Measurements from ENCODE around the gene PCDHGC5.

The PCDHGC5 gene

GRCh38 chr5:141512911-141513626 lies 24.2 kb downstream of the PCDHGC5 start:
- no peaks in the 10 kb centered on the region for H3K27me3 ChIP-seq (ENCODE audit: control insufficient read depth in 1 of 2, insufficient read depth in 2 of 2, low read length in 2 of 2)
- H3K4me1 ChIP-seq (ENCODE audit: control insufficient read depth in 1 of 2, insufficient read depth in 2 of 2, low read length in 2 of 2), result peaks cover 4 to 11% of the 10 kb centered on the region in 2 donors
- H3K36me3 ChIP-seq (ENCODE audit: control insufficient read depth in 1 of 2, insufficient read depth in 2 of 2, low read length in 2 of 2), result peaks cover 6 to 32% of the 10 kb centered on the region in 2 donors
- no peaks in the 10 kb centered on the region for H3K9me3 ChIP-seq (ENCODE audit: control insufficient read depth in 1 of 2, low read length in 2 of 2)
- peak overlapping the region; percentile 66 to 70 for H3K4me3 ChIP-seq (ENCODE audit: low read depth in 1 of 2, low read length in 2 of 2)
- peak overlapping the region; percentile 49 for H3K27ac ChIP-seq (ENCODE audit: low read depth, low read length)
- peak overlapping the region; percentile 30 to 60 for H3K9ac ChIP-seq (ENCODE audit: low read depth in 1 of 2, low read length in 2 of 2)

GRCh38 chr5:141513627-141514329 lies 24.9 kb downstream of the PCDHGC5 start:
- peaks cover 4 to 11% of the 10 kb centered on the region in 2 donors for H3K4me1 ChIP-seq (ENCODE audit: control insufficient read depth in 1 of 2, insufficient read depth in 2 of 2, low read length in 2 of 2)

GRCh38 chr5:141514330-141515133 lies 25.7 kb downstream of the PCDHGC5 start:
- H3K9me3 ChIP-seq (ENCODE audit: control insufficient read depth in 1 of 2, low read length in 2 of 2), result no peaks in the 10 kb centered on the region
- no peaks in the 10 kb centered on the region for H3K27me3 ChIP-seq (ENCODE audit: control insufficient read depth in 1 of 2, insufficient read depth in 2 of 2, low read length in 2 of 2)
- peak overlapping the region in 1 of 2 donors; percentile 66 for H3K4me3 ChIP-seq (ENCODE audit: low read depth in 1 of 2, low read length in 2 of 2)
- peaks cover 4 to 6% of the 10 kb centered on the region in 2 donors for H3K4me1 ChIP-seq (ENCODE audit: control insufficient read depth in 1 of 2, insufficient read depth in 2 of 2, low read length in 2 of 2)
- H3K27ac ChIP-seq (ENCODE audit: low read depth, low read length), result no peak overlapping the region
- H3K9ac ChIP-seq (ENCODE audit: low read depth in 1 of 2, low read length in 2 of 2), result no peak overlapping the region
- peaks cover 6 to 42% of the 10 kb centered on the region in 2 donors for H3K36me3 ChIP-seq (ENCODE audit: control insufficient read depth in 1 of 2, insufficient read depth in 2 of 2, low read length in 2 of 2)

More at GRCh38 chr5:141513627-141514329, 24.9 kb downstream of the PCDHGC5 start:
- H3K9ac ChIP-seq (ENCODE audit: low read depth in 1 of 2, low read length in 2 of 2), result no peak overlapping the region
- peak overlapping the region; percentile 49 for H3K27ac ChIP-seq (ENCODE audit: low read depth, low read length)
- H3K9me3 ChIP-seq (ENCODE audit: control insufficient read depth in 1 of 2, low read length in 2 of 2), result no peaks in the 10 kb centered on the region
- peak overlapping the region; percentile 66 to 70 for H3K4me3 ChIP-seq (ENCODE audit: low read depth in 1 of 2, low read length in 2 of 2)
- peaks cover 6 to 35% of the 10 kb centered on the region in 2 donors for H3K36me3 ChIP-seq (ENCODE audit: control insufficient read depth in 1 of 2, insufficient read depth in 2 of 2, low read length in 2 of 2)
- no peaks in the 10 kb centered on the region for H3K27me3 ChIP-seq (ENCODE audit: control insufficient read depth in 1 of 2, insufficient read depth in 2 of 2, low read length in 2 of 2)

GRCh38 chr5:141515141-141515540 lies 26.3 kb downstream of the PCDHGC5 start:
- Histone ChIP-seq H3K27me3 (ENCODE audit: control insufficient read depth in 1 of 2, insufficient read depth in 2 of 2, low read length in 2 of 2) (no peaks in the 10 kb centered on the region), H3K4me3 (ENCODE audit: low read depth in 1 of 2, low read length in 2 of 2) (no peak overlapping the region), H3K4me1 (ENCODE audit: control insufficient read depth in 1 of 2, insufficient read depth in 2 of 2, low read length in 2 of 2) (peaks cover 4 to 6% of the 10 kb centered on the region in 2 donors), H3K9me3 (ENCODE audit: control insufficient read depth in 1 of 2, low read length in 2 of 2) (no peaks in the 10 kb centered on the region), H3K27ac (ENCODE audit: low read depth, low read length) (no peak overlapping the region), H3K9ac (ENCODE audit: low read depth in 1 of 2, low read length in 2 of 2) (no peak overlapping the region), H3K36me3 (ENCODE audit: control insufficient read depth in 1 of 2, insufficient read depth in 2 of 2, low read length in 2 of 2) (peaks cover 6 to 46% of the 10 kb centered on the region in 2 donors)

GRCh38 chr5:141515946-141516671 lies 27.2 kb downstream of the PCDHGC5 start:
- Histone ChIP-seq H3K27me3 (ENCODE audit: control insufficient read depth in 1 of 2, insufficient read depth in 2 of 2, low read length in 2 of 2) (no peaks in the 10 kb centered on the region), H3K27ac (ENCODE audit: low read depth, low read length) (no peak overlapping the region), H3K9ac (ENCODE audit: low read depth in 1 of 2, low read length in 2 of 2) (no peak overlapping the region), H3K4me1 (ENCODE audit: control insufficient read depth in 1 of 2, insufficient read depth in 2 of 2, low read length in 2 of 2) (peaks cover 4 to 6% of the 10 kb centered on the region in 2 donors), H3K36me3 (ENCODE audit: control insufficient read depth in 1 of 2, insufficient read depth in 2 of 2, low read length in 2 of 2) (peaks cover 6 to 49% of the 10 kb centered on the region in 2 donors), H3K4me3 (ENCODE audit: low read depth in 1 of 2, low read length in 2 of 2) (no peak overlapping the region), H3K9me3 (ENCODE audit: control insufficient read depth in 1 of 2, low read length in 2 of 2) (no peaks in the 10 kb centered on the region)

GRCh38 chr5:141516672-141517025 lies 27.8 kb downstream of the PCDHGC5 start:
- Histone ChIP-seq H3K4me1 (ENCODE audit: control insufficient read depth in 1 of 2, insufficient read depth in 2 of 2, low read length in 2 of 2) (peaks cover 7 to 10% of the 10 kb centered on the region in 2 donors), H3K9ac (ENCODE audit: low read depth in 1 of 2, low read length in 2 of 2) (no peak overlapping the region), H3K27ac (ENCODE audit: low read depth, low read length) (no peak overlapping the region), H3K27me3 (ENCODE audit: control insufficient read depth in 1 of 2, insufficient read depth in 2 of 2, low read length in 2 of 2) (no peaks in the 10 kb centered on the region), H3K4me3 (ENCODE audit: low read depth in 1 of 2, low read length in 2 of 2) (no peak overlapping the region), H3K9me3 (ENCODE audit: control insufficient read depth in 1 of 2, low read length in 2 of 2) (no peaks in the 10 kb centered on the region), H3K36me3 (ENCODE audit: control insufficient read depth in 1 of 2, insufficient read depth in 2 of 2, low read length in 2 of 2) (peaks cover 6 to 49% of the 10 kb centered on the region in 2 donors)

GRCh38 chr5:141517312-141517711 lies 28.4 kb downstream of the PCDHGC5 start:
- Histone ChIP-seq H3K4me1 (ENCODE audit: control insufficient read depth in 1 of 2, insufficient read depth in 2 of 2, low read length in 2 of 2) (peaks cover 11 to 17% of the 10 kb centered on the region in 2 donors), H3K27ac (ENCODE audit: low read depth, low read length) (no peak overlapping the region), H3K9me3 (ENCODE audit: control insufficient read depth in 1 of 2, low read length in 2 of 2) (no peaks in the 10 kb centered on the region), H3K4me3 (ENCODE audit: low read depth in 1 of 2, low read length in 2 of 2) (no peak overlapping the region), H3K36me3 (ENCODE audit: control insufficient read depth in 1 of 2, insufficient read depth in 2 of 2, low read length in 2 of 2) (peaks cover 6 to 54% of the 10 kb centered on the region in 2 donors), H3K27me3 (ENCODE audit: control insufficient read depth in 1 of 2, insufficient read depth in 2 of 2, low read length in 2 of 2) (no peaks in the 10 kb centered on the region), H3K9ac (ENCODE audit: low read depth in 1 of 2, low read length in 2 of 2) (no peak overlapping the region)

- no peak overlapping the region for H3K4me3 ChIP-seq (ENCODE audit: low read depth in 1 of 2, low read length in 2 of 2)
- peaks cover 6 to 59% of the 10 kb centered on the region in 2 donors for H3K36me3 ChIP-seq (ENCODE audit: control insufficient read depth in 1 of 2, insufficient read depth in 2 of 2, low read length in 2 of 2)
- H3K27me3 ChIP-seq (ENCODE audit: control insufficient read depth in 1 of 2, insufficient read depth in 2 of 2, low read length in 2 of 2), result no peaks in the 10 kb centered on the region
- H3K9me3 ChIP-seq (ENCODE audit: control insufficient read depth in 1 of 2, low read length in 2 of 2), result no peaks in the 10 kb centered on the region
- H3K9ac ChIP-seq (ENCODE audit: low read depth in 1 of 2, low read length in 2 of 2), result no peak overlapping the region
- peaks cover 10 to 11% of the 10 kb centered on the region in 2 donors for H3K4me1 ChIP-seq (ENCODE audit: control insufficient read depth in 1 of 2, insufficient read depth in 2 of 2, low read length in 2 of 2)
- no peak overlapping the region for H3K27ac ChIP-seq (ENCODE audit: low read depth, low read length)
Observed at GRCh38 chr5:141517880-141518617, 29.2 kb downstream of the PCDHGC5 start.

GRCh38 chr5:141518618-141519015 lies 29.7 kb downstream of the PCDHGC5 start:
- H3K36me3 ChIP-seq (ENCODE audit: control insufficient read depth in 1 of 2, insufficient read depth in 2 of 2, low read length in 2 of 2), result peaks cover 11 to 64% of the 10 kb centered on the region in 2 donors
- peaks cover 10 to 11% of the 10 kb centered on the region in 2 donors for H3K4me1 ChIP-seq (ENCODE audit: control insufficient read depth in 1 of 2, insufficient read depth in 2 of 2, low read length in 2 of 2)
- no peaks in the 10 kb centered on the region for H3K9me3 ChIP-seq (ENCODE audit: control insufficient read depth in 1 of 2, low read length in 2 of 2)
- H3K4me3 ChIP-seq (ENCODE audit: low read depth in 1 of 2, low read length in 2 of 2), result no peak overlapping the region
- no peak overlapping the region for H3K9ac ChIP-seq (ENCODE audit: low read depth in 1 of 2, low read length in 2 of 2)
- H3K27ac ChIP-seq (ENCODE audit: low read depth, low read length), result no peak overlapping the region
- H3K27me3 ChIP-seq (ENCODE audit: control insufficient read depth in 1 of 2, insufficient read depth in 2 of 2, low read length in 2 of 2), result no peaks in the 10 kb centered on the region

Measured in duodenal mucosa (tissue), 2 donors.